IPS DF 4.7 (cell line): Measurements from ENCODE around the gene GOLGA6L7.
A peak's percentile ranks its signal among the peaks of the same experiment; 100 is the strongest.
"Not testable (repeated sequence)": the region's sequence is repeated elsewhere in the genome, so short reads cannot be mapped to it uniquely, and the experiment has no call there.

ENCODE experiments used
- DNase-seq: peaks from one replicate; pipeline ENCODE4 v3.0.0-alpha.2; 2013; ENCODE audit warnings: low spot score; ENCODE audit errors: extremely low read depth

GOLGA6L7 gene

GRCh38 chr15:28885128-28885629, 36.7 kb upstream of the GOLGA6L7 start:
- DNase-seq = no peak

GRCh38 chr15:28884151-28884940, 35.9 kb upstream of the GOLGA6L7 start:
- DNase-seq = no peak

GRCh38 chr15:28881600-28881999, 33.2 kb upstream of the GOLGA6L7 start:
- DNase-seq = no peak

- DNase-seq = no peak
Observed at GRCh38 chr15:28881170-28881569, 32.7 kb upstream of the GOLGA6L7 start.

- no peak for DNase-seq
Observed at GRCh38 chr15:28880680-28881079, 32.2 kb upstream of the GOLGA6L7 start.

GRCh38 chr15:28879551-28879950, 31.1 kb upstream of the GOLGA6L7 start:
- DNase-seq = no peak

- DNase-seq = no peak
Observed at GRCh38 chr15:28878209-28878608, 29.8 kb upstream of the GOLGA6L7 start.

GRCh38 chr15:28876845-28877185, 28.4 kb upstream of the GOLGA6L7 start:
- no peak for DNase-seq

- peak; percentile 46 for DNase-seq
Observed at GRCh38 chr15:28876131-28876844, 27.8 kb upstream of the GOLGA6L7 start.

- DNase-seq = no peak
Observed at GRCh38 chr15:28875461-28876000, 27.1 kb upstream of the GOLGA6L7 start.

- DNase-seq = no peak
Observed at GRCh38 chr15:28873585-28874190, 25.2 kb upstream of the GOLGA6L7 start.

GRCh38 chr15:28873006-28873405, 24.6 kb upstream of the GOLGA6L7 start:
- DNase-seq = no peak

GRCh38 chr15:28871168-28871567, 22.7 kb upstream of the GOLGA6L7 start:
- no peak for DNase-seq

GRCh38 chr15:28868744-28869345, 20.4 kb upstream of the GOLGA6L7 start:
- DNase-seq = no peak

- not testable (repeated sequence) for DNase-seq
Observed at GRCh38 chr15:28861589-28862293, 13.3 kb upstream of the GOLGA6L7 start.

- no peak for DNase-seq
Observed at GRCh38 chr15:28861031-28861534, 12.6 kb upstream of the GOLGA6L7 start.

GRCh38 chr15:28854578-28854977, 6.1 kb upstream of the GOLGA6L7 start:
- not testable (repeated sequence) for DNase-seq

- DNase-seq = not testable (repeated sequence)
Observed at GRCh38 chr15:28853654-28854053, 5.2 kb upstream of the GOLGA6L7 start.

GRCh38 chr15:28849766-28850165, 1.3 kb upstream of the GOLGA6L7 start:
- DNase-seq = not testable (repeated sequence)

- not testable (repeated sequence) for DNase-seq
Observed at GRCh38 chr15:28849271-28849670, 827 bp upstream of the GOLGA6L7 start.

GRCh38 chr15:28847959-28848358, 485 bp downstream of the GOLGA6L7 start:
- DNase-seq = not testable (repeated sequence)
